IMR-90 (cell line): Measurements from ENCODE around the gene PTPRO. TPM values are rescaled to one million over a fixed set of nuclear protein-coding genes. Genes with fewer than 3 reads are reported as not detected.
A peak's percentile ranks its signal among the peaks of the same experiment; 100 is the strongest.

Source experiments
- ATAC-seq: fragments of 200-7000 bp; cut with Tn5 transposase; 2 replicates; pipeline ENCODE4 v1.9.1; 2020; ENCODE audit warnings: low read depth, mild to moderate bottlenecking, moderate library complexity
- BruUV-seq: library from RNA; stranded (reverse); fragments of 400-500 nt; replicated peaks from 2 replicates; lab custom pipeline; 2021; lab: Mats Ljungman, UMichigan
- CTCF ChIA-PET: fragments of 300-600 bp; formaldehyde crosslinking; extraction: SDS; loops from one replicate; lab custom pipeline; 2021; ENCODE audit warnings: antibody characterized with exemption; lab: Yijun Ruan, JAX
- POLR2A ChIA-PET: fragments of 300-600 bp; sonication (Branson Sonifier 250); formaldehyde crosslinking; loops from one replicate; lab custom pipeline; 2022; ENCODE audit warnings: antibody characterized with exemption; ENCODE audit not compliant: unreplicated experiment; lab: Charles Lee
- DNase-seq: peaks from one replicate; pipeline ENCODE4 v3.0.0; 2013
- H2AFZ ChIP-seq: replicated peaks from 2 replicates; pipeline ENCODE3; 2013; ENCODE audit warnings: low read length, mild to moderate bottlenecking; ENCODE audit not compliant: poor library complexity
- H2AK5ac ChIP-seq: 2 replicates; pipeline ENCODE4 v1.6.1; 2013; ENCODE audit warnings: low read depth, low read length, inconsistent platforms
- H2AK9ac ChIP-seq: replicated peaks from 2 replicates; pipeline ENCODE3; 2013; ENCODE audit warnings: mild to moderate bottlenecking, low read depth, low read length, moderate library complexity; ENCODE audit not compliant: poor library complexity
- H2BK120ac ChIP-seq: 2 replicates; pipeline ENCODE4 v1.6.1; 2013; ENCODE audit warnings: low read depth, low read length, inconsistent platforms
- H2BK15ac ChIP-seq: 3 replicates; pipeline ENCODE4 v1.6.1; 2013; ENCODE audit warnings: low read depth, low read length, inconsistent platforms
- H2BK20ac ChIP-seq: 2 replicates; pipeline ENCODE4 v1.6.1; 2013; ENCODE audit warnings: low read depth, mild to moderate bottlenecking, inconsistent platforms, low read length, moderate library complexity
- H2BK5ac ChIP-seq: 2 replicates; pipeline ENCODE4 v1.6.1; 2013; ENCODE audit warnings: mild to moderate bottlenecking, low read depth, low read length, inconsistent platforms; ENCODE audit not compliant: poor library complexity, severe bottlenecking
- H3K14ac ChIP-seq: replicated peaks from 2 replicates; pipeline ENCODE4 v1.6.1; 2013; ENCODE audit warnings: low read depth, low read length, inconsistent platforms
- H3K18ac ChIP-seq: 2 replicates; pipeline ENCODE4 v1.6.1; 2013; ENCODE audit warnings: low read depth, low read length, control low read depth
- H3K23ac ChIP-seq: 2 replicates; pipeline ENCODE4 v1.6.1; 2013; ENCODE audit warnings: low read depth, low read length, inconsistent platforms
- H3K27ac ChIP-seq: 2 replicates; pipeline ENCODE4 v1.5.1; 2013; ENCODE audit warnings: mild to moderate bottlenecking, control low read depth, low read length; ENCODE audit not compliant: insufficient read depth
- H3K27me3 ChIP-seq: 2 replicates; pipeline ENCODE4 v1.6.1; 2013; ENCODE audit warnings: low read length; ENCODE audit not compliant: control insufficient read depth, insufficient read depth
- H3K36me3 ChIP-seq: 2 replicates; pipeline ENCODE4 v1.6.1; 2013; ENCODE audit warnings: low read length, mixed read lengths; ENCODE audit not compliant: control insufficient read depth, insufficient read depth
- H3K4ac ChIP-seq: 2 replicates; pipeline ENCODE4 v1.6.1; 2013; ENCODE audit warnings: low read depth, low read length, inconsistent platforms
- H3K4me1 ChIP-seq: 2 replicates; pipeline ENCODE4 v1.6.1; 2013; ENCODE audit warnings: low read length, mixed read lengths; ENCODE audit not compliant: control insufficient read depth, insufficient read depth
- H3K4me2 ChIP-seq: 2 replicates; pipeline ENCODE4 v1.6.1; 2013; ENCODE audit warnings: low read depth, mild to moderate bottlenecking, control low read depth, low read length, moderate library complexity
- H3K4me3 ChIP-seq: 2 replicates; pipeline ENCODE4 v1.5.1; 2013; ENCODE audit warnings: low read depth, mild to moderate bottlenecking, control low read depth, low read length, moderate library complexity; ENCODE audit not compliant: insufficient read depth
- H3K56ac ChIP-seq: 2 replicates; pipeline ENCODE4 v1.6.1; 2013; ENCODE audit warnings: low read length, inconsistent platforms; ENCODE audit not compliant: insufficient read depth; ENCODE audit errors: extremely low read depth
- H3K79me1 ChIP-seq, 2 experiments: 2 replicates each; pipeline ENCODE4 v1.6.1; 2013; ENCODE audit warnings: low read length in 2 of 2, inconsistent platforms in 1 of 2, low read depth in 1 of 2
- H3K9ac ChIP-seq: 2 replicates; pipeline ENCODE4 v1.6.1; 2013; ENCODE audit warnings: low read depth, low read length, control low read depth
- H3K9me1 ChIP-seq: 2 replicates; pipeline ENCODE4 v1.6.1; 2013; ENCODE audit warnings: low read length, inconsistent platforms; ENCODE audit not compliant: insufficient read depth
- H3K9me3 ChIP-seq: 2 replicates; pipeline ENCODE4 v1.6.1; 2013; ENCODE audit warnings: low read length; ENCODE audit not compliant: control insufficient read depth, insufficient read depth
- H4K20me1 ChIP-seq: 2 replicates; pipeline ENCODE4 v1.6.1; 2013; ENCODE audit warnings: low read length, inconsistent platforms; ENCODE audit not compliant: insufficient read depth
- H4K5ac ChIP-seq: 2 replicates; pipeline ENCODE4 v1.6.1; 2013; ENCODE audit warnings: mild to moderate bottlenecking, low read depth, low read length, control low read depth
- H4K8ac ChIP-seq, 2 experiments: 2 replicates each; pipeline ENCODE4 v1.6.1; 2013; ENCODE audit warnings: low read depth in 2 of 2, low read length in 2 of 2, control low read depth in 1 of 2, inconsistent platforms in 1 of 2
- H4K91ac ChIP-seq: 2 replicates; pipeline ENCODE4 v1.6.1; 2013; ENCODE audit warnings: low read depth, low read length, inconsistent platforms; ENCODE audit not compliant: insufficient read depth
- FOS ChIP-seq: fragments of 150-350 bp; IDR thresholded peaks from 2 replicates; pipeline ENCODE4 v1.6.1; 2016; ENCODE audit warnings: low read depth, low read length
- MAZ ChIP-seq: IDR thresholded peaks from 2 replicates; pipeline ENCODE4 v1.6.1; 2012; ENCODE audit warnings: low read depth, mild to moderate bottlenecking, low read length, improper control_type of control experiment, moderate library complexity, borderline replicate concordance
- POLR2A ChIP-seq: IDR thresholded peaks from 2 replicates; pipeline ENCODE4 v1.6.1; 2012; ENCODE audit warnings: mild to moderate bottlenecking, low read depth, low read length
- WGBS, 2 experiments: methylation state at CpG; one replicate each; pipeline versions ENCODE4 v1.1.5 to v1.1.7; 2013; ENCODE audit warnings: missing lambda C conversion rate in 2 of 2; ENCODE audit not compliant: insufficient read length in 1 of 2; ENCODE audit errors: extremely low coverage in 2 of 2; 5-methylcytosine and 5-hydroxymethylcytosine counted together
- dilution Hi-C: fragments of 300-500 bp; cut with HindIII; formaldehyde crosslinking; loops from one replicate; pipeline ENCODE4 v1.14.3; 2018; ENCODE audit warnings: low sequenced_read_pairs; ENCODE audit not compliant: unreplicated experiment
- in situ Hi-C: fragments of 300-500 bp; cut with MboI; formaldehyde crosslinking; loops from 3 replicates; pipeline ENCODE4 v1.14.3; 2019; ENCODE audit warnings: low sequenced_read_pairs, inconsistent platforms, mixed read lengths
- intact Hi-C: fragments of 100-400 bp; cut with micrococcal nuclease; formaldehyde crosslinking; loops from 2 replicates; pipeline ENCODE4 v1.10.0; 2022
- polyA plus RNA-seq, 3 experiments: library from polyadenylated mRNA; depleted of rRNA; stranded (reverse); fragments of >200 nt; gene quantifications; 2 replicates each; pipeline ENCODE4 v1.2.3, GENCODE V29; 2012; ENCODE audit warnings: low replicate concordance in 1 of 3
- total RNA-seq: library from RNA; depleted of rRNA; stranded (reverse); fragments of >200 nt; gene quantifications from 2 replicates; pipeline ENCODE4 v1.2.3, GENCODE V29; 2012; rRNA removed

Gene PTPRO
- total and polyA plus RNA-seq, 2 of the 4 experiments (the other 2 are of a cell fraction): 0.03 to 0.18 TPM

DNA sequence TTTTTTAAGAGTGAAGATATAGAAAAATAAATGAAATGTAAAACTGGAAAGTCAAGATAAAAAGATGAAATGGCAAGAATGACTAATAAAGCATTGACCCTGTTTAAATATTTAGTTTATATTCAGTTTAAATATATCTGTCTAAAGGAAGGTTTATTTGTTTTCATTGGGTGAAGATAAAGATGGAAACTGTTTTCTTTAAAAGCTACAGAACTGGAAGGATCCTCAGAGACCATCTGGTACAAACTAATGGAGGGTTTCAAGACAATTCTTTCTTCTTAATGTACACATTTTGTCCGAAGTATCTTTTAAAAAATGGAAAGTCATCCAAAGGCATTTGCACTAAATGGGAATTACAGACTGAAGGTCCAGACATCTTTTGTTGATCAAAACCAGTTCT lies 324.3 kb downstream of the PTPRO start:
- Histone ChIP-seq H2BK20ac (no peak overlapping the region), H3K9me3 (no peaks in the 10 kb centered on the region; the same call in 1 of the 2 replicates), H2AFZ (no peak overlapping the region), H3K4ac (peak overlapping the region; percentile 62; the same call in 1 of the 2 replicates), H3K9me1 (peaks cover 10% of the 10 kb centered on the region), H3K4me3 (no peak overlapping the region), H4K8ac (0 out of 4 replicates have a peak overlapping the region, but pooled peaks of 1 of the 2 experiments have one; percentile 69), H2AK5ac (no peak overlapping the region), H2BK5ac (peak overlapping the region; percentile 84), H3K56ac (no peak overlapping the region), H2AK9ac (no peak overlapping the region), H3K14ac (no peak overlapping the region), H3K23ac (peak overlapping the region; percentile 89; the same call in 1 of the 2 replicates), H3K36me3 (peaks cover 4% of the 10 kb centered on the region), H4K5ac (no peak overlapping the region; the same call in 1 of the 2 replicates), H3K27me3 (no peaks in the 10 kb centered on the region), H3K27ac (no peak overlapping the region; the same call in 1 of the 2 replicates), H3K4me1 (peaks cover 11% of the 10 kb centered on the region), H2BK120ac (peak overlapping the region; percentile 71), H4K20me1 (no peaks in the 10 kb centered on the region), H2BK15ac (no peak overlapping the region; the same call in 1 of the 3 replicates), H3K18ac (no peak overlapping the region), H4K91ac (0 out of 2 replicates have a peak overlapping the region, but pooled peaks have one; percentile 88), H3K9ac (no peak overlapping the region), H3K4me2 (peak overlapping the region; percentile 41; the same call in 1 of the 2 replicates), H3K79me1 (peaks cover 2 to 8% of the 10 kb centered on the region in 2 experiments; a peak in 2 of 4 replicates)
- TF ChIP-seq MAZ (no peak), POLR2A (no peak), FOS (no peak)
- ChIA-PET POLR2A (no interaction called here), CTCF (no interaction called here)
- ATAC-seq: peak; percentile 85
- BruUV-seq: no TSS peak
- DNase-seq: peak; percentile 82
- in situ Hi-C loops: no loop called here
- intact Hi-C loops: loop anchor here (5.0 kb wide), 1 partner anchor 141 kb away; the partner anchor contains the start of gene EPS8
- dilution Hi-C loops: no loop called here
- no CpG with 5 or more reads among the region's 1 CpG for WGBS, 2 experiments

Other genes with a start within 250 kb of the PTPRO start
- gene RERG, start 101.1 kb upstream of the PTPRO start, total RNA-seq: not detected in 2 replicates
- gene RERG, start 101.1 kb upstream of the PTPRO start, polyA plus RNA-seq (2012; rRNA removed): not detected in 2 replicates